ENCODE results near the gene TRIM7.
"Not testable (repeated sequence)": the region's sequence is repeated elsewhere in the genome, so short reads cannot be mapped to it uniquely, and the experiment has no call there.

Gene TRIM7

GRCh38 chr5:181151146-181151545 lies 53.9 kb downstream of the TRIM7 start:
- no peak for DNase-seq (ENCODE audit: low spot score)

GRCh38 chr5:181149806-181150733 lies 54.9 kb downstream of the TRIM7 start:
- no peak for DNase-seq (ENCODE audit: low spot score)

GRCh38 chr5:181149355-181149754 lies 55.6 kb downstream of the TRIM7 start:
- no peak for DNase-seq (ENCODE audit: low spot score)

GRCh38 chr5:181146927-181147636 lies 57.9 kb downstream of the TRIM7 start, which contains the start of gene OR2V2:
Gene OR2V2, plus strand, starts transcription at chr5:181147586. Its CDS starts 7,357 bp downstream, at chr5:181154943.
- not testable (repeated sequence) for DNase-seq (ENCODE audit: low spot score)

GRCh38 chr5:181145133-181145532 lies 59.9 kb downstream of the TRIM7 start:
- DNase-seq (ENCODE audit: low spot score), result no peak
